Left kidney (tissue), 2 donors: ENCODE results near the gene PRR35. TPM values are rescaled to one million over a fixed set of nuclear protein-coding genes. Genes with fewer than 3 reads are reported as not detected.

ENCODE experiments used
- DNase-seq: peaks from one replicate; pipeline ENCODE4 v3.0.0-alpha.2; 2013
- polyA plus RNA-seq: library from polyadenylated mRNA; unstranded; fragments of 120-200 nt; gene quantifications from one replicate; pipeline ENCODE4 v1.2.1, GENCODE V29; 2013; ENCODE audit not compliant: insufficient read length

The PRR35 gene
- polyA plus RNA-seq, 1 donor = 6.6 TPM

GRCh38 chr16:578232-578869 is 18.2 kb downstream of the PRR35 start:
- no peak for DNase-seq

- no peak for DNase-seq
Measured at GRCh38 chr16:578870-579405, 18.7 kb downstream of the PRR35 start.

GRCh38 chr16:580141-580945 is 20.1 kb downstream of the PRR35 start:
- DNase-seq = no peak

GRCh38 chr16:580946-581498 is 20.8 kb downstream of the PRR35 start:
- no peak for DNase-seq

- DNase-seq = no peak
Measured at GRCh38 chr16:582218-582613, 22.0 kb downstream of the PRR35 start.

- no peak for DNase-seq
Measured at GRCh38 chr16:582614-583331, 22.6 kb downstream of the PRR35 start.

GRCh38 chr16:583470-583814 is 23.2 kb downstream of the PRR35 start:
- DNase-seq = no peak

GRCh38 chr16:583815-584591 is 23.8 kb downstream of the PRR35 start:
- no peak for DNase-seq

GRCh38 chr16:585351-585750 is 25.2 kb downstream of the PRR35 start:
- no peak for DNase-seq

GRCh38 chr16:586047-586644 is 26.0 kb downstream of the PRR35 start:
- no peak for DNase-seq

GRCh38 chr16:586645-587590 is 26.7 kb downstream of the PRR35 start:
- no peak for DNase-seq

GRCh38 chr16:588639-588888 is 28.4 kb downstream of the PRR35 start:
- DNase-seq = no peak

- peak; percentile 95 for DNase-seq
Measured at GRCh38 chr16:588889-589657, 28.9 kb downstream of the PRR35 start.

- peak; percentile 96 for DNase-seq
Measured at GRCh38 chr16:589658-590187, 29.5 kb downstream of the PRR35 start, which contains the start of gene RAB40C. RAB40C (plus strand) TSS chr16:590066; CDS start chr16:590292, 226 bp downstream.

- DNase-seq = no peak
Measured at GRCh38 chr16:590188-590814, 30.1 kb downstream of the PRR35 start.

GRCh38 chr16:590815-591200 is 30.6 kb downstream of the PRR35 start:
- DNase-seq = no peak

GRCh38 chr16:591231-591630 is 31.0 kb downstream of the PRR35 start:
- no peak for DNase-seq

GRCh38 chr16:591892-592517 is 31.8 kb downstream of the PRR35 start:
- no peak for DNase-seq
